Measurements from ENCODE around the gene GABARAPL1.

The GABARAPL1 gene

DNA sequence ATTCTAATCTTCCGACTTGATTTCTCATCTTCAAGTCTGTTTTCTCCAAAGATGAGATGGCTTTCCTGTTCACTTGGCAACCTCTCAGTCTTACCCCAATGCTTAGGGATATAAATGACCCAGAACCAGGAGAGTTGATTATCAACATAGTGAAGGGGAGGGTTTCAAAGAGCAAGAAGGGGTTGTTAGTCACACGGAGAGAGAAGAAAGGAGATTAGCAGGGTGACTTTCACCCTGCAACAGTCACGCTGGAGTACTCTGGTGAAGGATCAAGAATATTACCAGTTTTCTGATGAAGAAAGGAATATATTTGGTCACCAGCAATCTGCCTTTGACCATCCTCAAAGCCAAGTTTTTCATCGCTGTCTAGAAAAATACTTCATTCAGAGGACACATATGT, 33.9 kb upstream of the GABARAPL1 start, which contains the start of gene TMEM52B:
TMEM52B (plus strand) TSS at position 212 of the 400 bp plus-strand sequence. CDS start 543 bp downstream, outside the sequence.
- Histone ChIP-seq H3K36me3 (ENCODE audit: control insufficient read depth in 2 of 2, insufficient read depth in 1 of 2, low read length in 2 of 2) (no peaks in the 10 kb centered on the region), H3K9me3 (ENCODE audit: control insufficient read depth, insufficient read depth, low read depth, low read length) (no peaks in the 10 kb centered on the region), H3K4me3 (ENCODE audit: low read depth, low read length) (no peak within 1 kb of the TSS), H3K27ac (ENCODE audit: extremely low read depth, low read depth, low read length) (no peak within 1 kb of the TSS), H3K4me1 (ENCODE audit: control insufficient read depth, insufficient read depth, low read length) (no peaks in the 10 kb centered on the region)
- TF ChIP-seq ZNF843 (tag by site-specific recombination; IDR thresholded peaks at IDR 0.05) (no peak), ZNF239 (tag by site-specific recombination; IDR thresholded peaks at IDR 0.05) (no peak), ZNF155 (tag by site-specific recombination; IDR thresholded peaks at IDR 0.05) (no peak), GLI2 (tag by site-specific recombination; IDR thresholded peaks at IDR 0.05; ENCODE audit: borderline replicate concordance, low read depth) (no peak), ZNF560 (tag by site-specific recombination; IDR thresholded peaks at IDR 0.05; ENCODE audit: borderline replicate concordance) (no peak), GFI1B (tag by site-specific recombination; IDR thresholded peaks at IDR 0.05) (no peak), ZBTB8A (tag by site-specific recombination; IDR thresholded peaks at IDR 0.05) (no peak), SP7 (tag by site-specific recombination; IDR thresholded peaks at IDR 0.05) (no peak)
- TF ChIP-seq, protein P1, sequence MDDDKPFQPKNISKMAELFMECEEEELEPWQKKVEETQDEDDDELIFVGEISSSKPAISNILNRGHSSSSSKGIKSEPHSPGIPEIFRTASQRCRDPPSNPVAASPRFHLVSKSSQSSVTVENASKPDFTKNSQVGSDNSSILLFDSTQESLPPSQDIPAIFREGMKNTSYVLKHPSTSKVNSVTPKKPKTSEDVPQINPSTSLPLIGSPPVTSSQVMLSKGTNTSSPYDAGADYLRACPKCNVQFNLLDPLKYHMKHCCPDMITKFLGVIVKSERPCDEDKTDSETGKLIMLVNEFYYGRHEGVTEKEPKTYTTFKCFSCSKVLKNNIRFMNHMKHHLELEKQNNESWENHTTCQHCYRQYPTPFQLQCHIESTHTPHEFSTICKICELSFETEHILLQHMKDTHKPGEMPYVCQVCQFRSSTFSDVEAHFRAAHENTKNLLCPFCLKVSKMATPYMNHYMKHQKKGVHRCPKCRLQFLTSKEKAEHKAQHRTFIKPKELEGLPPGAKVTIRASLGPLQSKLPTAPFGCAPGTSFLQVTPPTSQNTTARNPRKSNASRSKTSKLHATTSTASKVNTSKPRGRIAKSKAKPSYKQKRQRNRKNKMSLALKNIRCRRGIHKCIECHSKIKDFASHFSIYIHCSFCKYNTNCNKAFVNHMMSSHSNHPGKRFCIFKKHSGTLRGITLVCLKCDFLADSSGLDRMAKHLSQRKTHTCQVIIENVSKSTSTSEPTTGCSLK (tag by site-specific recombination; IDR thresholded peaks at IDR 0.05), result no peak
- TF ChIP-seq, protein P2, sequence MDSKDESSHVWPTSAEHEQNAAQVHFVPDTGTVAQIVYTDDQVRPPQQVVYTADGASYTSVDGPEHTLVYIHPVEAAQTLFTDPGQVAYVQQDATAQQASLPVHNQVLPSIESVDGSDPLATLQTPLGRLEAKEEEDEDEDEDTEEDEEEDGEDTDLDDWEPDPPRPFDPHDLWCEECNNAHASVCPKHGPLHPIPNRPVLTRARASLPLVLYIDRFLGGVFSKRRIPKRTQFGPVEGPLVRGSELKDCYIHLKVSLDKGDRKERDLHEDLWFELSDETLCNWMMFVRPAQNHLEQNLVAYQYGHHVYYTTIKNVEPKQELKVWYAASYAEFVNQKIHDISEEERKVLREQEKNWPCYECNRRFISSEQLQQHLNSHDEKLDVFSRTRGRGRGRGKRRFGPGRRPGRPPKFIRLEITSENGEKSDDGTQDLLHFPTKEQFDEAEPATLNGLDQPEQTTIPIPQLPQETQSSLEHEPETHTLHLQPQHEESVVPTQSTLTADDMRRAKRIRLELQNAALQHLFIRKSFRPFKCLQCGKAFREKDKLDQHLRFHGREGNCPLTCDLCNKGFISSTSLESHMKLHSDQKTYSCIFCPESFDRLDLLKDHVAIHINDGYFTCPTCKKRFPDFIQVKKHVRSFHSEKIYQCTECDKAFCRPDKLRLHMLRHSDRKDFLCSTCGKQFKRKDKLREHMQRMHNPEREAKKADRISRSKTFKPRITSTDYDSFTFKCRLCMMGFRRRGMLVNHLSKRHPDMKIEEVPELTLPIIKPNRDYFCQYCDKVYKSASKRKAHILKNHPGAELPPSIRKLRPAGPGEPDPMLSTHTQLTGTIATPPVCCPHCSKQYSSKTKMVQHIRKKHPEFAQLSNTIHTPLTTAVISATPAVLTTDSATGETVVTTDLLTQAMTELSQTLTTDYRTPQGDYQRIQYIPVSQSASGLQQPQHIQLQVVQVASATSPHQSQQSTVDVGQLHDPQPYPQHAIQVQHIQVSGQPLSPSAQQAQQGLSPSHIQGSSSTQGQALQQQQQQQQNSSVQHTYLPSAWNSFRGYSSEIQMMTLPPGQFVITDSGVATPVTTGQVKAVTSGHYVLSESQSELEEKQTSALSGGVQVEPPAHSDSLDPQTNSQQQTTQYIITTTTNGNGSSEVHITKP (tag by site-specific recombination; IDR thresholded peaks at IDR 0.05), result no peak
- TF ChIP-seq, protein P3, sequence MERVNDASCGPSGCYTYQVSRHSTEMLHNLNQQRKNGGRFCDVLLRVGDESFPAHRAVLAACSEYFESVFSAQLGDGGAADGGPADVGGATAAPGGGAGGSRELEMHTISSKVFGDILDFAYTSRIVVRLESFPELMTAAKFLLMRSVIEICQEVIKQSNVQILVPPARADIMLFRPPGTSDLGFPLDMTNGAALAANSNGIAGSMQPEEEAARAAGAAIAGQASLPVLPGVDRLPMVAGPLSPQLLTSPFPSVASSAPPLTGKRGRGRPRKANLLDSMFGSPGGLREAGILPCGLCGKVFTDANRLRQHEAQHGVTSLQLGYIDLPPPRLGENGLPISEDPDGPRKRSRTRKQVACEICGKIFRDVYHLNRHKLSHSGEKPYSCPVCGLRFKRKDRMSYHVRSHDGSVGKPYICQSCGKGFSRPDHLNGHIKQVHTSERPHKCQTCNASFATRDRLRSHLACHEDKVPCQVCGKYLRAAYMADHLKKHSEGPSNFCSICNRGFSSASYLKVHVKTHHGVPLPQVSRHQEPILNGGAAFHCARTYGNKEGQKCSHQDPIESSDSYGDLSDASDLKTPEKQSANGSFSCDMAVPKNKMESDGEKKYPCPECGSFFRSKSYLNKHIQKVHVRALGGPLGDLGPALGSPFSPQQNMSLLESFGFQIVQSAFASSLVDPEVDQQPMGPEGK (tag by site-specific recombination; IDR thresholded peaks at IDR 0.05), result no peak
- POLR2A ChIA-PET, result no interaction called here
- CTCF ChIA-PET, result no interaction called here

DNA sequence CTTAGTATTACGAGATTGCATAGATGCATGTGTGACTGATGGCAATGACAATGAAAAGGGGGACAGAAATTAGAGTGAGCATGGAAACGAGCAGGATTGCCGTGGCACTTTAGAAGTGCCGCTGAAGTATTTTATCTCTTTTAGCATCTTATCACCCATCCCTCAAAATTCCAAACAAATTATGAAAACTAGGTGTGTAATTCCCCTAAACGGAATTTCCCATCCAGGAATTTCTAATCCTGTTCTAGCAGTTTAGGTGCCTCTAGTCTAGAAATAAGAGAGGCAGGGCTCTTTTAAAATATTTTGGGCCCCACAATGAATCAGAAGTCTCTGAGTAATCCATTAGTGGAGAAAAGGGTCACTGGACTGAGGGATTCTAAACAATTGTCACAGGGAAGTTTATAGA, 32.9 kb upstream of the GABARAPL1 start:
- POLR2A ChIA-PET, result no interaction called here

More for the DNA sequence above, 32.9 kb upstream of the GABARAPL1 start:
- Histone ChIP-seq H3K4me3 (ENCODE audit: low read depth, low read length) (no peak overlapping the region), H3K4me1 (ENCODE audit: control insufficient read depth, insufficient read depth, low read length) (no peaks in the 10 kb centered on the region), H3K27ac (ENCODE audit: extremely low read depth, low read depth, low read length) (no peak overlapping the region), H3K36me3 (ENCODE audit: control insufficient read depth in 2 of 2, insufficient read depth in 1 of 2, low read length in 2 of 2) (no peaks in the 10 kb centered on the region), H3K9me3 (ENCODE audit: control insufficient read depth, insufficient read depth, low read depth, low read length) (no peaks in the 10 kb centered on the region)
- TF ChIP-seq, protein P4, sequence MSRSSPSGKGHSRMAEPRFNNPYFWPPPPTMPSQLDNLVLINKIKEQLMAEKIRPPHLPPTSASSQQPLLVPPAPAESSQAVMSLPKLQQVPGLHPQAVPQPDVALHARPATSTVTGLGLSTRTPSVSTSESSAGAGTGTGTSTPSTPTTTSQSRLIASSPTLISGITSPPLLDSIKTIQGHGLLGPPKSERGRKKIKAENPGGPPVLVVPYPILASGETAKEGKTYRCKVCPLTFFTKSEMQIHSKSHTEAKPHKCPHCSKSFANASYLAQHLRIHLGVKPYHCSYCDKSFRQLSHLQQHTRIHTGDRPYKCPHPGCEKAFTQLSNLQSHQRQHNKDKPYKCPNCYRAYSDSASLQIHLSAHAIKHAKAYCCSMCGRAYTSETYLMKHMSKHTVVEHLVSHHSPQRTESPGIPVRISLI (tag by site-specific recombination; IDR thresholded peaks at IDR 0.05), result no peak
- CTCF ChIA-PET, result no interaction called here

Measured in HEK293 (cell line).